SU-DHL-6 (cell line): ENCODE results near the gene ADCY6.

ENCODE experiments used
- CTCF ChIP-seq: fragments of 200-600 bp; sonication (generic); IDR thresholded peaks from one replicate; pipeline ENCODE4 v1.5.1; 2017; ENCODE audit warnings: antibody characterized with exemption, mild to moderate bottlenecking, low read length, moderate library complexity; ENCODE audit not compliant: insufficient read depth, poor library complexity, severe bottlenecking
- EZH2phosphoT487 ChIP-seq: fragments of 200-600 bp; sonication (generic), shearing (Covaris generic); conservative IDR thresholded peaks from 2 replicates; pipeline ENCODE4 v1.6.1; 2018; ENCODE audit warnings: mild to moderate bottlenecking, antibody characterized with exemption, low read length, moderate library complexity, mixed read lengths

- TF ChIP-seq CTCF (no peak), EZH2phosphoT487 (no peak)
Measured at GRCh38 chr12:48811437-48812090, 22.7 kb upstream of the ADCY6 start.
